ENCODE data around the gene LYZL4. TPM values are rescaled to one million over a fixed set of nuclear protein-coding genes. Genes with fewer than 3 reads are reported as not detected.
A peak's percentile ranks its signal among the peaks of the same experiment; 100 is the strongest.

LYZL4 gene
- total RNA-seq, 6 experiments from 2014 or later = not detected

GRCh38 chr3:42425736-42426407, 15.5 kb upstream of the LYZL4 start:
- Histone ChIP-seq H3K4me3 (no peak overlapping the region), H3K4me1 (no peaks in the 10 kb centered on the region), H3K9me3 (no peaks in the 10 kb centered on the region), H3K36me3 (no peaks in the 10 kb centered on the region), H3K27me3 (no peaks in the 10 kb centered on the region), H3K27ac (no peak overlapping the region)
- TF ChIP-seq, protein P1, sequence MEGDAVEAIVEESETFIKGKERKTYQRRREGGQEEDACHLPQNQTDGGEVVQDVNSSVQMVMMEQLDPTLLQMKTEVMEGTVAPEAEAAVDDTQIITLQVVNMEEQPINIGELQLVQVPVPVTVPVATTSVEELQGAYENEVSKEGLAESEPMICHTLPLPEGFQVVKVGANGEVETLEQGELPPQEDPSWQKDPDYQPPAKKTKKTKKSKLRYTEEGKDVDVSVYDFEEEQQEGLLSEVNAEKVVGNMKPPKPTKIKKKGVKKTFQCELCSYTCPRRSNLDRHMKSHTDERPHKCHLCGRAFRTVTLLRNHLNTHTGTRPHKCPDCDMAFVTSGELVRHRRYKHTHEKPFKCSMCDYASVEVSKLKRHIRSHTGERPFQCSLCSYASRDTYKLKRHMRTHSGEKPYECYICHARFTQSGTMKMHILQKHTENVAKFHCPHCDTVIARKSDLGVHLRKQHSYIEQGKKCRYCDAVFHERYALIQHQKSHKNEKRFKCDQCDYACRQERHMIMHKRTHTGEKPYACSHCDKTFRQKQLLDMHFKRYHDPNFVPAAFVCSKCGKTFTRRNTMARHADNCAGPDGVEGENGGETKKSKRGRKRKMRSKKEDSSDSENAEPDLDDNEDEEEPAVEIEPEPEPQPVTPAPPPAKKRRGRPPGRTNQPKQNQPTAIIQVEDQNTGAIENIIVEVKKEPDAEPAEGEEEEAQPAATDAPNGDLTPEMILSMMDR (IDR thresholded peaks at IDR 0.05) = no peak
- TF ChIP-seq POLR2A (IDR thresholded peaks at IDR 0.05) = no peak
- no peak for DNase-seq
- WGBS (ENCODE audit: insufficient coverage, low coverage, low lambda C conversion rate, missing lambda C conversion rate) = 79% methylated on average over 7 of the region's 7 CpGs
- no peak for ATAC-seq
- intact Hi-C loops (cut with DNase I) = no loop called here

- Histone ChIP-seq H3K27ac (no peak overlapping the region), H3K9me3 (no peaks in the 10 kb centered on the region), H3K27me3 (no peaks in the 10 kb centered on the region), H3K4me3 (no peak overlapping the region), H3K4me1 (no peaks in the 10 kb centered on the region), H3K36me3 (no peaks in the 10 kb centered on the region)
- TF ChIP-seq POLR2A (IDR thresholded peaks at IDR 0.05) = no peak
- TF ChIP-seq, protein P1 (IDR thresholded peaks at IDR 0.05) = no peak
- DNase-seq (no peak), ATAC-seq (no peak)
- intact Hi-C loops (cut with DNase I) = no loop called here
- WGBS (ENCODE audit: insufficient coverage, low coverage, low lambda C conversion rate, missing lambda C conversion rate) = 87% methylated on average over 3 of the region's 3 CpGs
Observed at GRCh38 chr3:42424911-42425310, 14.5 kb upstream of the LYZL4 start.

GRCh38 chr3:42421818-42422796, 11.7 kb upstream of the LYZL4 start:
- Histone ChIP-seq H3K4me1 (no peaks in the 10 kb centered on the region), H3K36me3 (no peaks in the 10 kb centered on the region), H3K4me3 (no peak overlapping the region), H3K27ac (no peak overlapping the region), H3K9me3 (no peaks in the 10 kb centered on the region), H3K27me3 (no peaks in the 10 kb centered on the region)
- DNase-seq = peak in 1 of 3 donors; percentile 28
- ATAC-seq = peak in 2 of 4 donors; percentile 45 to 78
- intact Hi-C loops (cut with DNase I) = no loop called here
- TF ChIP-seq, protein P1 (IDR thresholded peaks at IDR 0.05) = no peak
- TF ChIP-seq POLR2A (IDR thresholded peaks at IDR 0.05) = no peak
- 45% methylated on average over 13 of the region's 20 CpGs for WGBS (ENCODE audit: insufficient coverage, low coverage, low lambda C conversion rate, missing lambda C conversion rate)

GRCh38 chr3:42419563-42419962, 9.2 kb upstream of the LYZL4 start:
- ATAC-seq (no peak), DNase-seq (no peak)
- no peaks in the 10 kb centered on the region for H3K4me1 ChIP-seq
- 36% methylated on average over 1 of the region's 1 CpG for WGBS (ENCODE audit: insufficient coverage, low coverage, low lambda C conversion rate, missing lambda C conversion rate)
- H3K9me3 ChIP-seq = no peaks in the 10 kb centered on the region
- H3K27ac ChIP-seq = no peak overlapping the region
- intact Hi-C loops (cut with DNase I) = no loop called here
- TF ChIP-seq POLR2A (IDR thresholded peaks at IDR 0.05) = no peak
- TF ChIP-seq, protein P1 (IDR thresholded peaks at IDR 0.05) = no peak
- no peak overlapping the region for H3K4me3 ChIP-seq
- H3K36me3 ChIP-seq = no peaks in the 10 kb centered on the region
- H3K27me3 ChIP-seq = no peaks in the 10 kb centered on the region

Measured in right lobe of liver (tissue), 6 donors.